ENCODE data around the gene CD1B.
"Not testable (repeated sequence)": the region's sequence is repeated elsewhere in the genome, so short reads cannot be mapped to it uniquely, and the experiment has no call there.

CD1B gene

DNA sequence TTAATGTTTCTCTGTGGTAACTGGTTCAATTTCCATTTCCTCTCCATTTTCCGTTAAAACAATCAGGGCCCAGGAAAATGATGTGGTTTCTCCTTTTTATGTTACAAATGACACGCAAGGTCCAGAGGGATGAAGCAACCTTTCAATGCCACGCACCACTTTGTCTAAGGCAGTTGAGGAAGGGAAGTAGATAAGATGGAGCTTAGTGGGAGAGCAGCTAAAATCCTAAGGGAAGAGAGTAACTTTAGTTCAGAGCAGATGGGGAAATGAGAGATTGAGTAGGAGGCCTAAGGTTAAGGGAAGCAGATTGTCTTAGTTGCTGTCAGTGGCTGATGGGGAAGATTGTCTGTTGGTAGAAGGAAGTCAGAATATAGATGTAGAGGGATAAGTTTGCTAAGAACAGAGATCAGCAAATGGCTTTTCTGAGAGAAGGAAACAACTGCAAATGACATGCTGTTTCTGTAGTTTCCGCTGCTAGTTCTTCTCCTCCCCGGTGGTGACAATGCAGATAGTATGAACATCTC, 40.9 kb downstream of the CD1B start:
- DNase-seq (ENCODE audit: low read depth) = no peak
- H3K4me3 ChIP-seq (ENCODE audit: low read depth, low read length) = no peak overlapping the region
- TF ChIP-seq, protein P1, sequence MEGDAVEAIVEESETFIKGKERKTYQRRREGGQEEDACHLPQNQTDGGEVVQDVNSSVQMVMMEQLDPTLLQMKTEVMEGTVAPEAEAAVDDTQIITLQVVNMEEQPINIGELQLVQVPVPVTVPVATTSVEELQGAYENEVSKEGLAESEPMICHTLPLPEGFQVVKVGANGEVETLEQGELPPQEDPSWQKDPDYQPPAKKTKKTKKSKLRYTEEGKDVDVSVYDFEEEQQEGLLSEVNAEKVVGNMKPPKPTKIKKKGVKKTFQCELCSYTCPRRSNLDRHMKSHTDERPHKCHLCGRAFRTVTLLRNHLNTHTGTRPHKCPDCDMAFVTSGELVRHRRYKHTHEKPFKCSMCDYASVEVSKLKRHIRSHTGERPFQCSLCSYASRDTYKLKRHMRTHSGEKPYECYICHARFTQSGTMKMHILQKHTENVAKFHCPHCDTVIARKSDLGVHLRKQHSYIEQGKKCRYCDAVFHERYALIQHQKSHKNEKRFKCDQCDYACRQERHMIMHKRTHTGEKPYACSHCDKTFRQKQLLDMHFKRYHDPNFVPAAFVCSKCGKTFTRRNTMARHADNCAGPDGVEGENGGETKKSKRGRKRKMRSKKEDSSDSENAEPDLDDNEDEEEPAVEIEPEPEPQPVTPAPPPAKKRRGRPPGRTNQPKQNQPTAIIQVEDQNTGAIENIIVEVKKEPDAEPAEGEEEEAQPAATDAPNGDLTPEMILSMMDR (IDR thresholded peaks at IDR 0.05; ENCODE audit: insufficient read depth, low read depth, low read length, missing control alignments) = no peak

DNA sequence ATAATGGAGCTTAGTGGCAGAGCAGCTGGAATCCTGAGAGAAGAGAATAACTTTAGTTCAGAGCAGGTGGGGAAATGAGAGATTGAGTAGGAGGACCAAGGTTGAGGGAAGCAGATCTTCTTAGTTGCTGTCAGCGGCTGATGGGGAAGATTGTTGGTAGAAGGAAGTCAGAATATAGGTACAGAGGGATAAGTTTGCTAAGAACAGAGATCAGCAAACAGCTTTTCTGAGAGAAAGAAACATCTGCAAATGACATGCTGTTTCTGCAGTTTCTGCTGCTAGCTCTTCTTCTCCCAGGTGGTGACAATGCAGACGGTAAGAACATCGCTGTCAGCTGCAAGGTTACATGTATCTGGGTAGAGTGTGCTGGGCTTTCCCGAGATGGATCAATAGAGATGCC, 41.5 kb downstream of the CD1B start, which contains the start of gene CD1C:
CD1C (plus strand) TSS at position 113 of the 400 bp plus-strand sequence; CDS start at position 255, 142 bp downstream.
- H3K4me3 ChIP-seq (ENCODE audit: low read depth, low read length) = no peak within 1 kb of the TSS
- DNase-seq (ENCODE audit: low read depth) = peak; percentile 3
- TF ChIP-seq, protein P1 (IDR thresholded peaks at IDR 0.05; ENCODE audit: insufficient read depth, low read depth, low read length, missing control alignments) = no peak

DNA sequence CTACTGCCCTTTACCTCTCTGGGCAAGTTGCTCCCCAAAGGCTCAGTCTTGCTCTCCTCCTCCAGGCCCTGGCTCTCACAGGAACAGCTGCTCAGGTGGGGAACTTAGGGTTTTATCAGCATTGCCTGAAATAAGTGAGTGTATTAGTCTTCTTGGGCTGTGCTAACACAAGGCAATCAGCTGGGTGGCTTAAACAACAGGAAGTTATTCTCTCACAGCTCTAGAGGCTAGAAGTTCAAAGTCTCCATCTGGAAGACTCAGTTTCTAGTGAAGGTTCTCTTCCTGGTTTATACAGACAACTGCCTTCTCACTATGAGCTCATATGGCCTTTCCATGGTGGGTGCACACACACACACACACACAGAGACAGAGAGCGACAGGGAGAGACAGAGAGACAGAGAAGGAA, 44.4 kb downstream of the CD1B start:
- DNase-seq (ENCODE audit: low read depth) = peak; percentile 29
- H3K4me3 ChIP-seq (ENCODE audit: low read depth, low read length) = no peak overlapping the region
- TF ChIP-seq, protein P1 (IDR thresholded peaks at IDR 0.05; ENCODE audit: insufficient read depth, low read depth, low read length, missing control alignments) = no peak

DNA sequence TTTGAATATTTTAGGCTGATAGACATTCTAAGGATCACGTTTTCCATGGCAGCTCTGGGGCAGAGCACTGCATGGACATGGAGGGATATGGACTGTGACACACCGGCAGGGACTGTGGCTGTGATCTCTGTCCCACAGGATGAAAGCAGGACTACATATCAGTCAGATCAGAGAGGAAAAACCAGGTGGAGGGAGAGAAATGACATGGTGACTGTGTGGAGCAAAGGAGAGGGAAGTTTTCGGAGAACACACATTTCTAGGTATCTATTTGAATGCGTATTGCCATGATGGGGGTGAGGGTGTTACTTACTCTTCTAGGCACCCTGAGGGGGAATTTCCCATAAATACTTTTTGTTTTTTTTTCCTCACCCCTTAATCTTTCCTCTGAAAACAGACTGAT, 44.8 kb downstream of the CD1B start:
- DNase-seq (ENCODE audit: low read depth) = peak; percentile 21
- no peak overlapping the region for H3K4me3 ChIP-seq (ENCODE audit: low read depth, low read length)
- TF ChIP-seq, protein P1 (IDR thresholded peaks at IDR 0.05; ENCODE audit: insufficient read depth, low read depth, low read length, missing control alignments) = no peak

DNA sequence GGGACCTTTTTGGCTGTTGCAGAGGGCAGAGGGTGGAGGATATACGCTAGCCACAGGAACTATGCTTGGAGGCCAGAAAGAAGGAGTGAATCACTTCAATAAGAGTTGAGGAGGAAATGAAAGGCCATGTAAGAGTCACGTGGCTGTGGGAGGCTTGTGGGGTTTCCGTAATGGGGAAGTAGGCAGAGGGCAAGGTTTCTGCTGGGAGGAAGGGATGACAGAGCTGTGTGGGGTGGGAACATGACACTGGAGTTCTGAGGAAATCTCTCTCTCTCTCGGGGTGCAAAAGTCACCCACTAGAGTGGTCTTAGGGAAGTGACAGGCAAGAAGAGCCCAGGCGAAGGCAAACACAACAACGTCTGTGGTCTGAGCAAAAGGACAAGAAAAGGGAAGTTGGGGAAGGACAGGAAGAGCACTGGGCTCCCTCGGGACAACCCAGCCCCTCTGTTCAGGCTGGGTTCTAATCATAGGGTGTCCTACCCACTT, 45.5 kb downstream of the CD1B start:
- peak; percentile 77 for DNase-seq (ENCODE audit: low read depth)
- TF ChIP-seq, protein P1 (IDR thresholded peaks at IDR 0.05; ENCODE audit: insufficient read depth, low read depth, low read length, missing control alignments) = no peak
- H3K4me3 ChIP-seq (ENCODE audit: low read depth, low read length) = no peak overlapping the region

DNA sequence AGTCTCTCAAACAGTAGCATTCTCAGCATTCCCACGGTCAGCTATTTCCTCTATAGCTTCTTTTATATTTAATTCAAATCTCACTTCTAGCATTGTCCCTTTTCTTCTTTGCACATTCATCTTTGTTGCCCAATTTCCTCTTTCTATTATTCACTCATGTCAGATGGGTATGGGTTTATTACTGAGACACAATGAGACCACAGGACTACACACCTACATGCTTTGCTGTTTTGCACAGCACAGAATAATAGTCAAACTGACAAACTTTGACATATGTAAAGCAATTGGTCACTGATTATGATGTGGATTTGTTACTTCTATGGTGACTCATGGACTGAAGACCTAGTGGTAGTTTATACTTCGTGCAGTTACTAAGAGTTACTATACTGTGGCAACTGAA, 47.4 kb downstream of the CD1B start:
- H3K4me3 ChIP-seq (ENCODE audit: low read depth, low read length) = no peak overlapping the region
- DNase-seq (ENCODE audit: low read depth) = peak; percentile 33

DNA sequence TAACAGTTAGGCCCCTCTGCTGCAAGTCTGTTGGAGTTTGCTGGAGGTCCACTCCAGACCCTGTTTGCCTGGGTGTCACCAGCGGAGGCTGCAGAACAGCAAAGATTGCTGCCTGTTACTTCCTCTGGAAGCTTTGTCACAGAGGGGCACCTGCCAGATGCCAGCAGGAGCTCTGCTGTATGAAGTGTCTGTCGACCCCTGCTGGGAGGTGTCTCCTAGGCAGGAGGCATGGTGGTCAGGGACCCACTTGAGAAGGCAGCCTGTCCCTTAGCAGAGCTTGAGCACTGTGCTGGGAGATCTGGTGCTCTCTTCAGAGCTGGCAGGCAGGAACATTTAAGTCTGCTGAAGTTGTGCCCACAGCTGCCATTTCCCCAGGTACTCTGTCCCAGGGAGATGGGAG, 48.9 kb downstream of the CD1B start:
- not testable (repeated sequence) for H3K4me3 ChIP-seq (ENCODE audit: low read depth, low read length); DNase-seq (ENCODE audit: low read depth)

More for the DNA sequence above, 47.4 kb downstream of the CD1B start:
- TF ChIP-seq, protein P1 (IDR thresholded peaks at IDR 0.05; ENCODE audit: insufficient read depth, low read depth, low read length, missing control alignments) = no peak
